HepG2 (cell line): ENCODE results near the gene FAM3B. TPM values are rescaled to one million over a fixed set of nuclear protein-coding genes. Genes with fewer than 3 reads are reported as not detected.

Experiments used
- ARID2 ChIP-seq: sonication (generic); formaldehyde crosslinking; IDR thresholded peaks from 2 replicates; pipeline ENCODE4 v1.8.1; 2022; ENCODE audit warnings: mild to moderate bottlenecking, missing genetic modification reagents, borderline replicate concordance
- CC2D1A ChIP-seq: sonication (generic); formaldehyde crosslinking; IDR thresholded peaks from 2 replicates; pipeline ENCODE4 v1.8.1; 2023; ENCODE audit warnings: mild to moderate bottlenecking, missing genetic modification reagents
- FOSL2 ChIP-seq: sonication (generic); formaldehyde crosslinking; IDR thresholded peaks from 2 replicates; pipeline ENCODE4 v1.4.0; 2020; ENCODE audit warnings: missing genetic modification reagents
- FOXK2 ChIP-seq: fragments of 450-650 bp; IDR thresholded peaks from 2 replicates; pipeline ENCODE4 v1.6.1; 2016
- FOXO1 ChIP-seq: sonication (generic); formaldehyde crosslinking; IDR thresholded peaks from 2 replicates; pipeline ENCODE4 v1.4.0; 2020; ENCODE audit warnings: missing genetic modification reagents
- HDAC1 ChIP-seq: sonication (generic); formaldehyde crosslinking; IDR thresholded peaks from 2 replicates; pipeline ENCODE4 v1.5.1; 2020; ENCODE audit warnings: mild to moderate bottlenecking, missing genetic modification reagents
- HNF4A ChIP-seq: sonication (generic); formaldehyde crosslinking; IDR thresholded peaks from 2 replicates; pipeline ENCODE4 v1.4.0; 2020; ENCODE audit warnings: missing genetic modification reagents
- HNRNPL ChIP-seq: fragments of 200-400 bp; formaldehyde crosslinking; IDR thresholded peaks from 2 replicates; pipeline ENCODE4 v1.6.1; 2017; ENCODE audit warnings: mild to moderate bottlenecking, low read depth, low read length
- KDM6A ChIP-seq: IDR thresholded peaks from 2 replicates; pipeline ENCODE4 v1.6.1; 2016; ENCODE audit warnings: low read depth
- KLF9 ChIP-seq: IDR thresholded peaks from 2 replicates; pipeline ENCODE4 v1.6.1; 2016; ENCODE audit warnings: low read depth
- NONO ChIP-seq, 2 experiments: fragments of 450-650 bp in 1 of 2; sonication (generic) in 1 of 2; formaldehyde crosslinking in 1 of 2; IDR thresholded peaks in 1 of 2; conservative IDR thresholded peaks in 1 of 2; 2 replicates each; pipeline versions ENCODE4 v1.6.1 to v1.8.0; 2017 to 2022; ENCODE audit warnings: mild to moderate bottlenecking in 1 of 2, missing genetic modification reagents in 1 of 2, moderate library complexity in 1 of 2
- NR2F2 ChIP-seq: IDR thresholded peaks from 2 replicates; pipeline ENCODE4 v1.6.1; 2012; ENCODE audit warnings: low read depth, inconsistent platforms, borderline replicate concordance
- PTBP1 ChIP-seq: fragments of 200-400 bp; formaldehyde crosslinking; IDR thresholded peaks from 2 replicates; pipeline ENCODE4 v1.6.1; 2018; ENCODE audit warnings: low read length, low read depth; ENCODE audit not compliant: poor library complexity, severe bottlenecking
- RFX3 ChIP-seq: IDR thresholded peaks from 2 replicates; pipeline ENCODE4 v1.6.1; 2016; ENCODE audit warnings: missing biosample characterization, missing genetic modification reagents
- SP5 ChIP-seq: IDR thresholded peaks from 2 replicates; pipeline ENCODE4 v1.6.1; 2016; ENCODE audit warnings: low read depth, borderline replicate concordance
- XRCC5 ChIP-seq: fragments of 200-400 bp; formaldehyde crosslinking; optimal IDR thresholded peaks from 2 replicates; pipeline ENCODE3; 2017; ENCODE audit warnings: mild to moderate bottlenecking, low read length
- ZIK1 ChIP-seq: sonication (generic); formaldehyde crosslinking; IDR thresholded peaks from 2 replicates; pipeline ENCODE4 v1.5.0; 2020; ENCODE audit warnings: mild to moderate bottlenecking, low read depth, missing genetic modification reagents, borderline replicate concordance
- ZNF101 ChIP-seq: sonication (generic); formaldehyde crosslinking; IDR thresholded peaks from 2 replicates; pipeline ENCODE4 v1.4.0; 2020; ENCODE audit warnings: mild to moderate bottlenecking, low read depth, missing genetic modification reagents, borderline replicate concordance
- ZNF124 ChIP-seq: sonication (generic); formaldehyde crosslinking; IDR thresholded peaks from 2 replicates; pipeline ENCODE4 v1.4.0; 2020; ENCODE audit warnings: missing genetic modification reagents
- ZNF432 ChIP-seq: sonication (generic); formaldehyde crosslinking; IDR thresholded peaks from 2 replicates; pipeline ENCODE4 v1.5.0; 2020; ENCODE audit warnings: missing genetic modification reagents, mild to moderate bottlenecking, borderline replicate concordance
- polyA plus RNA-seq, 8 experiments: library from polyadenylated mRNA; depleted of rRNA in 3 of 8; stranded (reverse) in 7 of 8; unstranded in 1 of 8; fragments of >200 nt; fragmentation: Illumina TruSeq in 4 of 8; extraction: Trizol in 4 of 8; gene quantifications; 2 replicates each; pipeline versions ENCODE4 v1.2.1 to v1.2.3, GENCODE V29; 2011 to 2016; ENCODE audit warnings: low read depth in 4 of 8, missing spikeins in 1 of 8, mixed read lengths in 1 of 8; ENCODE audit not compliant: insufficient read depth in 1 of 8
- total RNA-seq, 5 experiments: library from RNA; depleted of rRNA; stranded (reverse); fragments of >200 nt; fragmentation: Illumina TruSeq; extraction: Trizol; gene quantifications; 2 replicates each; pipeline ENCODE4 v1.2.3, GENCODE V29; 2016; ENCODE audit warnings: low read depth in 1 of 5
- TF ChIP-seq, protein P1 (sequence below): sonication (generic); formaldehyde crosslinking; IDR thresholded peaks from 2 replicates; pipeline ENCODE4 v1.4.0; 2020; ENCODE audit warnings: missing genetic modification reagents
- TF ChIP-seq, protein P2 (sequence below): sonication (generic); formaldehyde crosslinking; IDR thresholded peaks from 2 replicates; pipeline ENCODE4 v1.9.0; 2021; ENCODE audit warnings: missing genetic modification reagents, borderline replicate concordance
- TF ChIP-seq, protein P3 (sequence below): sonication (generic); formaldehyde crosslinking; IDR thresholded peaks from 2 replicates; pipeline ENCODE4 v1.5.1; 2020; ENCODE audit warnings: mild to moderate bottlenecking, moderate library complexity, missing genetic modification reagents
- TF ChIP-seq, protein P4 (sequence below): sonication (generic); formaldehyde crosslinking; IDR thresholded peaks from 2 replicates; pipeline ENCODE4 v1.8.1; 2022; ENCODE audit warnings: mild to moderate bottlenecking, missing genetic modification reagents

FAM3B gene
- total and polyA plus RNA-seq, 2 of the 13 experiments (the other 11 are each of a cell fraction or from before 2014, with no cell fraction given) = 46.5 to 62.0 TPM

DNA sequence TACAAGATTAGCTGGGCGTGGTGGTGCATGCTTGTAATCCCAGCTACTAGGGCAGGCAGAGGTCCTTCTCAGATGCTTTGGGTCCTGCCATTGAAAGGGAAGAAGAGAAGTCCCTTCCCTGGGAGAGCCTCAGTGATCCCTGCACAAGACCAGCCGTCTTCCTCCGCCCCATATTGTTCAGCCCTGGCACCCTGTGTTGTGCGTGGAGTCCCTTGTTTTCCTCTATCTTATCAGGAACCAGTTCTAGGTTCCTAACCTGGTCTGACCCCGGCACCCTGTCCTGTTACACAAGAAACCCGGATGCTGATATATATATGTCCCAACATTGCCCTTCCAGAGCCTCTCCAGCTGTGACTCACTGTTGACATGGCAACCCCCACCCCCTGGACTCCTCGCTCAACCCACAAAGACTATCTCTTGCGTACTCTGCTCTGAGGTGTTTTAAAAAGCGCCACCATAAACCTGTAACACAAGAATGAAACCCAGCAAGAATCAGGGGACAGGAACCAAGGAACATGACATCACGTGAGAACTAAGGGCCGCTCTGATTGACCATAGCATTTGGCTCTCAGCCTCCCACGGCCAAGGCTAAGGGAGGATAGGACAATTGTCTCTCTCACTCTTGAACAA lies 50.0 kb downstream of the FAM3B start (continued):
- TF ChIP-seq, protein P1, sequence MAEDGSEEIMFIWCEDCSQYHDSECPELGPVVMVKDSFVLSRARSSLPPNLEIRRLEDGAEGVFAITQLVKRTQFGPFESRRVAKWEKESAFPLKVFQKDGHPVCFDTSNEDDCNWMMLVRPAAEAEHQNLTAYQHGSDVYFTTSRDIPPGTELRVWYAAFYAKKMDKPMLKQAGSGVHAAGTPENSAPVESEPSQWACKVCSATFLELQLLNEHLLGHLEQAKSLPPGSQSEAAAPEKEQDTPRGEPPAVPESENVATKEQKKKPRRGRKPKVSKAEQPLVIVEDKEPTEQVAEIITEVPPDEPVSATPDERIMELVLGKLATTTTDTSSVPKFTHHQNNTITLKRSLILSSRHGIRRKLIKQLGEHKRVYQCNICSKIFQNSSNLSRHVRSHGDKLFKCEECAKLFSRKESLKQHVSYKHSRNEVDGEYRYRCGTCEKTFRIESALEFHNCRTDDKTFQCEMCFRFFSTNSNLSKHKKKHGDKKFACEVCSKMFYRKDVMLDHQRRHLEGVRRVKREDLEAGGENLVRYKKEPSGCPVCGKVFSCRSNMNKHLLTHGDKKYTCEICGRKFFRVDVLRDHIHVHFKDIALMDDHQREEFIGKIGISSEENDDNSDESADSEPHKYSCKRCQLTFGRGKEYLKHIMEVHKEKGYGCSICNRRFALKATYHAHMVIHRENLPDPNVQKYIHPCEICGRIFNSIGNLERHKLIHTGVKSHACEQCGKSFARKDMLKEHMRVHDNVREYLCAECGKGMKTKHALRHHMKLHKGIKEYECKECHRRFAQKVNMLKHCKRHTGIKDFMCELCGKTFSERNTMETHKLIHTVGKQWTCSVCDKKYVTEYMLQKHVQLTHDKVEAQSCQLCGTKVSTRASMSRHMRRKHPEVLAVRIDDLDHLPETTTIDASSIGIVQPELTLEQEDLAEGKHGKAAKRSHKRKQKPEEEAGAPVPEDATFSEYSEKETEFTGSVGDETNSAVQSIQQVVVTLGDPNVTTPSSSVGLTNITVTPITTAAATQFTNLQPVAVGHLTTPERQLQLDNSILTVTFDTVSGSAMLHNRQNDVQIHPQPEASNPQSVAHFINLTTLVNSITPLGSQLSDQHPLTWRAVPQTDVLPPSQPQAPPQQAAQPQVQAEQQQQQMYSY (CRISPR knock-in tag) = no peak
- TF ChIP-seq SP5 (CRISPR knock-in tag) (peak; percentile 22; the same call in 1 of the 2 replicates), ZNF432 (no peak), HDAC1 (peak; percentile 60), FOXO1 (peak; percentile 74; the same call in 1 of the 2 replicates), FOSL2 (peak; percentile 97), HNF4A (CRISPR knock-in tag) (peak; percentile 51), PTBP1 (no peak), NR2F2 (peak; percentile 62; the same call in 1 of the 2 replicates), ARID2 (CRISPR knock-in tag) (no peak), KDM6A (CRISPR knock-in tag) (no peak; the same call in 1 of the 2 replicates), ZNF124 (CRISPR knock-in tag) (no peak; the same call in 1 of the 2 replicates), NONO (IDR thresholded peaks at IDR 0.05) (no peak), NONO (CRISPR knock-in tag; conservative IDR thresholded peaks at IDR 0.05) (no peak), HNRNPL (no peak), KLF9 (CRISPR knock-in tag) (no peak), RFX3 (CRISPR knock-in tag) (peak; percentile 90), XRCC5 (peak; percentile 81), ZNF101 (CRISPR knock-in tag) (no peak), CC2D1A (0 out of 2 replicates have a peak, but pooled peaks have one; percentile 54), ZIK1 (CRISPR knock-in tag) (no peak), FOXK2 (peak; percentile 74)
- TF ChIP-seq, protein P2, sequence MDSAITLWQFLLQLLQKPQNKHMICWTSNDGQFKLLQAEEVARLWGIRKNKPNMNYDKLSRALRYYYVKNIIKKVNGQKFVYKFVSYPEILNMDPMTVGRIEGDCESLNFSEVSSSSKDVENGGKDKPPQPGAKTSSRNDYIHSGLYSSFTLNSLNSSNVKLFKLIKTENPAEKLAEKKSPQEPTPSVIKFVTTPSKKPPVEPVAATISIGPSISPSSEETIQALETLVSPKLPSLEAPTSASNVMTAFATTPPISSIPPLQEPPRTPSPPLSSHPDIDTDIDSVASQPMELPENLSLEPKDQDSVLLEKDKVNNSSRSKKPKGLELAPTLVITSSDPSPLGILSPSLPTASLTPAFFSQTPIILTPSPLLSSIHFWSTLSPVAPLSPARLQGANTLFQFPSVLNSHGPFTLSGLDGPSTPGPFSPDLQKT (CRISPR knock-in tag) = no peak
- TF ChIP-seq, protein P3, sequence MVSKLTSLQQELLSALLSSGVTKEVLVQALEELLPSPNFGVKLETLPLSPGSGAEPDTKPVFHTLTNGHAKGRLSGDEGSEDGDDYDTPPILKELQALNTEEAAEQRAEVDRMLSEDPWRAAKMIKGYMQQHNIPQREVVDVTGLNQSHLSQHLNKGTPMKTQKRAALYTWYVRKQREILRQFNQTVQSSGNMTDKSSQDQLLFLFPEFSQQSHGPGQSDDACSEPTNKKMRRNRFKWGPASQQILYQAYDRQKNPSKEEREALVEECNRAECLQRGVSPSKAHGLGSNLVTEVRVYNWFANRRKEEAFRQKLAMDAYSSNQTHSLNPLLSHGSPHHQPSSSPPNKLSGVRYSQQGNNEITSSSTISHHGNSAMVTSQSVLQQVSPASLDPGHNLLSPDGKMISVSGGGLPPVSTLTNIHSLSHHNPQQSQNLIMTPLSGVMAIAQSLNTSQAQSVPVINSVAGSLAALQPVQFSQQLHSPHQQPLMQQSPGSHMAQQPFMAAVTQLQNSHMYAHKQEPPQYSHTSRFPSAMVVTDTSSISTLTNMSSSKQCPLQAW (CRISPR knock-in tag) = peak; percentile 70
- TF ChIP-seq, protein P4, sequence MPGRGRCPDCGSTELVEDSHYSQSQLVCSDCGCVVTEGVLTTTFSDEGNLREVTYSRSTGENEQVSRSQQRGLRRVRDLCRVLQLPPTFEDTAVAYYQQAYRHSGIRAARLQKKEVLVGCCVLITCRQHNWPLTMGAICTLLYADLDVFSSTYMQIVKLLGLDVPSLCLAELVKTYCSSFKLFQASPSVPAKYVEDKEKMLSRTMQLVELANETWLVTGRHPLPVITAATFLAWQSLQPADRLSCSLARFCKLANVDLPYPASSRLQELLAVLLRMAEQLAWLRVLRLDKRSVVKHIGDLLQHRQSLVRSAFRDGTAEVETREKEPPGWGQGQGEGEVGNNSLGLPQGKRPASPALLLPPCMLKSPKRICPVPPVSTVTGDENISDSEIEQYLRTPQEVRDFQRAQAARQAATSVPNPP (CRISPR knock-in tag) = no peak
